Ishikawa (cell line): ENCODE data around the gene PSRC1.

Source experiments
- CEBPB ChIP-seq: IDR thresholded peaks from 2 replicates; pipeline ENCODE4 v1.6.1; 2012
- CREB1 ChIP-seq: IDR thresholded peaks from 2 replicates; pipeline ENCODE4 v1.6.1; 2012; ENCODE audit warnings: low read depth
- EGR1 ChIP-seq: IDR thresholded peaks from 2 replicates; pipeline ENCODE4 v1.6.1; 2012
- EP300 ChIP-seq: IDR thresholded peaks from 2 replicates; pipeline ENCODE4 v1.6.1; 2012; ENCODE audit warnings: borderline replicate concordance
- FOXM1 ChIP-seq: IDR thresholded peaks from 2 replicates; pipeline ENCODE4 v1.6.1; 2012; ENCODE audit warnings: low read depth, borderline replicate concordance
- NFIC ChIP-seq: IDR thresholded peaks from 2 replicates; pipeline ENCODE4 v1.6.1; 2012
- RAD21 ChIP-seq: IDR thresholded peaks from 2 replicates; pipeline ENCODE4 v1.6.1; 2012; ENCODE audit warnings: low read depth
- TAF1 ChIP-seq: IDR thresholded peaks from 2 replicates; pipeline ENCODE4 v1.6.1; 2012; ENCODE audit warnings: low read depth, mild to moderate bottlenecking
- TCF12 ChIP-seq: IDR thresholded peaks from 2 replicates; pipeline ENCODE4 v1.6.1; 2012; ENCODE audit warnings: low read depth
- TEAD4 ChIP-seq: IDR thresholded peaks from 2 replicates; pipeline ENCODE4 v1.6.1; 2012
- YY1 ChIP-seq: IDR thresholded peaks from 2 replicates; pipeline ENCODE4 v1.6.1; 2012; ENCODE audit warnings: low read depth
- ZBTB7A ChIP-seq: IDR thresholded peaks from 2 replicates; pipeline ENCODE4 v1.6.1; 2012; ENCODE audit warnings: low read depth
- TF ChIP-seq, protein P1 (sequence below): IDR thresholded peaks from 2 replicates; pipeline ENCODE4 v1.6.1; 2012
- TF ChIP-seq, protein P2 (sequence below): IDR thresholded peaks from 2 replicates; pipeline ENCODE4 v1.6.1; 2012
- TF ChIP-seq, protein P3 (sequence below): IDR thresholded peaks from 2 replicates; pipeline ENCODE4 v1.6.1; 2012; ENCODE audit warnings: low read depth, mild to moderate bottlenecking

Gene PSRC1

DNA sequence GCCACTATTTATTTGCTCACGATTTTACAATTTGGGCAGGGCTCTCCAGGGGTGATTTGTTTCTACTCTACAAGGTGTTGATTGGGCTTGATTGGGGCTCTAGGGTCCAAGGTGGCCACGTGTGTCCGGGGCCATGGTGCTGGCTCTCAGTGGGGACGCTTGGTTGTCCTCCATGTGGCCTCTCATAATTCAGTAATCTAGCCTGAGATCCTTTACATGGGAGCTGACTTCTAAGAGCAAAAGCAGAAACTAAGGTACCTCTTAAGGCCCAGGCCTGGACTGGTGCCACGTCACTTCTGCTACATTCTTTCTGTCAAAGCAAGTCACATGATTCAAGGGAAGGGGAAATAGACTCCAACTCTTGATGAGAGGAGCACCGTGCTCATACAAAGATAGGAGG lies 8.1 kb upstream of the PSRC1 start:
- TF ChIP-seq ZBTB7A (no peak), TCF12 (no peak), NFIC (no peak), CREB1 (no peak), EP300 (no peak), FOXM1 (no peak), YY1 (no peak), CEBPB (no peak)
- TF ChIP-seq, protein P1, sequence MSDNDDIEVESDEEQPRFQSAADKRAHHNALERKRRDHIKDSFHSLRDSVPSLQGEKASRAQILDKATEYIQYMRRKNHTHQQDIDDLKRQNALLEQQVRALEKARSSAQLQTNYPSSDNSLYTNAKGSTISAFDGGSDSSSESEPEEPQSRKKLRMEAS = no peak
- TF ChIP-seq, protein P2, sequence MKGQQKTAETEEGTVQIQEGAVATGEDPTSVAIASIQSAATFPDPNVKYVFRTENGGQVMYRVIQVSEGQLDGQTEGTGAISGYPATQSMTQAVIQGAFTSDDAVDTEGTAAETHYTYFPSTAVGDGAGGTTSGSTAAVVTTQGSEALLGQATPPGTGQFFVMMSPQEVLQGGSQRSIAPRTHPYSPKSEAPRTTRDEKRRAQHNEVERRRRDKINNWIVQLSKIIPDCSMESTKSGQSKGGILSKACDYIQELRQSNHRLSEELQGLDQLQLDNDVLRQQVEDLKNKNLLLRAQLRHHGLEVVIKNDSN = no peak
- TF ChIP-seq, protein P3, sequence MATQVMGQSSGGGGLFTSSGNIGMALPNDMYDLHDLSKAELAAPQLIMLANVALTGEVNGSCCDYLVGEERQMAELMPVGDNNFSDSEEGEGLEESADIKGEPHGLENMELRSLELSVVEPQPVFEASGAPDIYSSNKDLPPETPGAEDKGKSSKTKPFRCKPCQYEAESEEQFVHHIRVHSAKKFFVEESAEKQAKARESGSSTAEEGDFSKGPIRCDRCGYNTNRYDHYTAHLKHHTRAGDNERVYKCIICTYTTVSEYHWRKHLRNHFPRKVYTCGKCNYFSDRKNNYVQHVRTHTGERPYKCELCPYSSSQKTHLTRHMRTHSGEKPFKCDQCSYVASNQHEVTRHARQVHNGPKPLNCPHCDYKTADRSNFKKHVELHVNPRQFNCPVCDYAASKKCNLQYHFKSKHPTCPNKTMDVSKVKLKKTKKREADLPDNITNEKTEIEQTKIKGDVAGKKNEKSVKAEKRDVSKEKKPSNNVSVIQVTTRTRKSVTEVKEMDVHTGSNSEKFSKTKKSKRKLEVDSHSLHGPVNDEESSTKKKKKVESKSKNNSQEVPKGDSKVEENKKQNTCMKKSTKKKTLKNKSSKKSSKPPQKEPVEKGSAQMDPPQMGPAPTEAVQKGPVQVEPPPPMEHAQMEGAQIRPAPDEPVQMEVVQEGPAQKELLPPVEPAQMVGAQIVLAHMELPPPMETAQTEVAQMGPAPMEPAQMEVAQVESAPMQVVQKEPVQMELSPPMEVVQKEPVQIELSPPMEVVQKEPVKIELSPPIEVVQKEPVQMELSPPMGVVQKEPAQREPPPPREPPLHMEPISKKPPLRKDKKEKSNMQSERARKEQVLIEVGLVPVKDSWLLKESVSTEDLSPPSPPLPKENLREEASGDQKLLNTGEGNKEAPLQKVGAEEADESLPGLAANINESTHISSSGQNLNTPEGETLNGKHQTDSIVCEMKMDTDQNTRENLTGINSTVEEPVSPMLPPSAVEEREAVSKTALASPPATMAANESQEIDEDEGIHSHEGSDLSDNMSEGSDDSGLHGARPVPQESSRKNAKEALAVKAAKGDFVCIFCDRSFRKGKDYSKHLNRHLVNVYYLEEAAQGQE = no peak

DNA sequence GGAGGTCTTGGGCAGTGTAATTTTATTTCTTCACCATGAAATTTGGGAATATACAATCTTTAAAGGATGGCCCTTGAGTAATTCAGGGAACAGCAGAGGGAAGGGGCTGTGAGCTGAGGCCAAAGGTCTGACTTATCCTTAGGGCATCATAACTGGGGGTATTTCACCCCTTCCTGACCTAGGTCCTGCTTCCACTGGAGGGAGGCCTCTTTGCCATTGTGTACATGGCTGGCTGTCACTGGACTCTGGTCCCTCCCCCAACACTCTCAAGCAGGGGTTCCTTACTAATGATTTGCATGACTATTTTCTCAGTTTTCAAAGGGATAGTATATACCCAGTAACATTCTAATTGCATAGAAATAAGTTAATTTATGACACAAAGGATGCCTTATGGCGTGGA lies 7.2 kb upstream of the PSRC1 start:
- TF ChIP-seq TEAD4 = no peak
- TF ChIP-seq, protein P3 = no peak
- TF ChIP-seq, protein P1 = no peak

DNA sequence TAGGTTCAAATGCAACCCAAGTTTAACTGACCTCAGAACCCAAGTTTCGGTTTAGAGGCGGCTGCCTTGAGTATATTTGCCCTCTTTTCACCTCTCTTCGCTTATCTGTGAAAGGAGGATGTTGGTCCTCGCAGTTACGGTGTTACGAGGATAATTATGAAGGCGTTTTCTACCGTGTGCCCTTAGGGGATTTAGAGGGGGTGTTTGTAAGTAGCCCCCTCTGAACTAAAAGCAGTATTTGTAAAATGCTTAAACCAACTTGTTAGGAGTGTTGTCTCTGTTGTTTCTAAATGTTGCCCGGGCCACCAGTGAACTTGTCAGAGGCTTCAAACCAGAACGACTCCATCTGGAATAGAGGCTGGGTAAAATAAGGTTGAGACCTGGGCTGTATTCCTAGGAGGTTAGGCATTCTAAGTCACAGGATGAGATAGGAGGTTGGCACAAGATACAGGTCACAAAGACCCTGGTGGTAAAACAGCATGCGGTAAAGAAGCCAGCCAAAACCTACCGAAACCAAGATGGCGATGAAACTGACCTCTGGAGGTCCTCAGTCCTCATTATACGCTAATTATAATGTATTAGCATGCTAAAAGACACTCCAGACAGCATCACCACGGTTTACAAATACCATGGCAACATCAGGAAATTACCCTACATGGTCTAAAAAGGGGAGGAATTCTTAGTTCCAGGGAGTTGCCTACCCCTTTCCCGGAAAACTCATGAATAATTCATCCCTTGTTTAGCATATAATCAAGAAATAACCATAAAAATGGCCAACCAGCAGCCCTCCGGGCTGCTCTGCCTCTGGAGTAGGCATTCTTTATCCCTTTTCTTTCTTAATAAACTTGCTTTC lies 1.0 kb upstream of the PSRC1 start:
- no peak for TF ChIP-seq TAF1
- no peak for TF ChIP-seq TEAD4
- TF ChIP-seq EGR1 = no peak
- TF ChIP-seq NFIC = no peak
- no peak for TF ChIP-seq RAD21
- no peak for TF ChIP-seq TCF12
- no peak for TF ChIP-seq EP300
- TF ChIP-seq, protein P2 = no peak
- TF ChIP-seq, protein P3 = no peak
- TF ChIP-seq ZBTB7A = no peak
- TF ChIP-seq CREB1 = no peak
- no peak for TF ChIP-seq FOXM1
- TF ChIP-seq, protein P1 = no peak

DNA sequence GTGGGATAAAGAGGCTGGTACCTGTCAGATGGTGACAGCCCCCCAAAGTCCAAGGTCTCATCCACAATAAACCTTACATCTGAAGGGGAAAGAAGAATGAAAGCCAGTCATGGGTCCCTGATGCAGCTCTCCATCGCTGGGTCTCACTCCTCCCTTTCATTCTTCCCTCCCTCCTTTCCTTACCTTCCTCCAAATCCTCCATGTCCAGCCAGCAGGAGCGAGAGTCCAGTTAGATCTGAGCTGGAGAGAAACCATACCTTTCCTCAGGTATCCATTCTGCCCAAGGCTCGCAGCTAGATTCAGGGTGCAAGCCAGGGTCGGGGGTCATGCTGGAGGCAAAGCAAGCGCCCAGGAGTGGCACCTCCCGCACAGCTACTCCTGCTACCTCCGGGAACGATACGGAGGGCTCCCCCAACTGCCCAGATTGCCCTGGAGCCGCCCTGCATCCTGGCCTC lies 421 bp downstream of the PSRC1 start:
- TF ChIP-seq YY1 = no peak
- TF ChIP-seq TCF12 = no peak
- TF ChIP-seq CREB1 = no peak
- TF ChIP-seq EP300 = no peak
- no peak for TF ChIP-seq TAF1
- no peak for TF ChIP-seq CEBPB
- TF ChIP-seq NFIC = no peak
- TF ChIP-seq, protein P2 = no peak
- no peak for TF ChIP-seq ZBTB7A
- no peak for TF ChIP-seq RAD21
- TF ChIP-seq TEAD4 = no peak
- TF ChIP-seq, protein P1 = no peak
- TF ChIP-seq EGR1 = no peak
- TF ChIP-seq, protein P3 = no peak
- TF ChIP-seq FOXM1 = no peak
